Endothelial cell (in vitro differentiated cells): ENCODE results near the gene IGLON5. TPM values are rescaled to one million over a fixed set of nuclear protein-coding genes. Genes with fewer than 3 reads are reported as not detected.
A peak's percentile ranks its signal among the peaks of the same experiment; 100 is the strongest.

Experiments used
- DNase-seq: peaks from one replicate; pipeline ENCODE4 v3.0.0; 2021; ENCODE audit warnings: low spot score
- H3K27ac Mint-ChIP-seq: one replicate; pipeline ENCODE4 v1.8.0; 2021; ENCODE audit warnings: mixed read lengths, inconsistent platforms; ENCODE audit not compliant: unreplicated experiment
- H3K27me3 Mint-ChIP-seq: one replicate; pipeline ENCODE4 v1.8.0; 2021; ENCODE audit warnings: mild to moderate bottlenecking, moderate library complexity, mixed read lengths, inconsistent platforms; ENCODE audit not compliant: unreplicated experiment
- H3K36me3 Mint-ChIP-seq: one replicate; pipeline ENCODE4 v1.8.0; 2021; ENCODE audit warnings: mild to moderate bottlenecking, low read depth, mixed read lengths, inconsistent platforms; ENCODE audit not compliant: unreplicated experiment
- H3K4me1 Mint-ChIP-seq: one replicate; pipeline ENCODE4 v1.8.0; 2021; ENCODE audit warnings: mild to moderate bottlenecking, mixed read lengths, inconsistent platforms; ENCODE audit not compliant: unreplicated experiment
- H3K4me3 Mint-ChIP-seq: one replicate; pipeline ENCODE4 v1.8.0; 2021; ENCODE audit warnings: mild to moderate bottlenecking, mixed read lengths, inconsistent platforms; ENCODE audit not compliant: unreplicated experiment
- H3K9me3 Mint-ChIP-seq: one replicate; pipeline ENCODE4 v1.8.0; 2021; ENCODE audit warnings: mixed read lengths, inconsistent platforms; ENCODE audit not compliant: unreplicated experiment
- CTCF ChIP-seq: fragments of 200-600 bp; sonication (generic); IDR thresholded peaks from one replicate; pipeline ENCODE4 v1.5.0; 2021; ENCODE audit warnings: antibody characterized with exemption; ENCODE audit not compliant: unreplicated experiment
- total RNA-seq: library from RNA; stranded (reverse); fragmentation: NEBNext Ultra II Directional; extraction: Animal tissue kit (Norgen Biotek cat#: 25700); gene quantifications from one replicate; pipeline ENCODE4 v1.2.1, GENCODE V29; 2021; ENCODE audit not compliant: unreplicated experiment

Gene IGLON5
- total RNA-seq, 1 donor from 2014 or later: 114 TPM

- Mint-ChIP-seq H3K27me3 (peaks cover 8% of the 10 kb centered on the region), H3K36me3 (peaks cover 15% of the 10 kb centered on the region), H3K27ac (no peak overlapping the region), H3K4me1 (peaks cover 10% of the 10 kb centered on the region), H3K9me3 (no peaks in the 10 kb centered on the region), H3K4me3 (no peak overlapping the region)
- TF ChIP-seq CTCF: no peak
- no peak for DNase-seq
Measured at GRCh38 chr19:51346742-51347141, 35.3 kb downstream of the IGLON5 start.

DNA sequence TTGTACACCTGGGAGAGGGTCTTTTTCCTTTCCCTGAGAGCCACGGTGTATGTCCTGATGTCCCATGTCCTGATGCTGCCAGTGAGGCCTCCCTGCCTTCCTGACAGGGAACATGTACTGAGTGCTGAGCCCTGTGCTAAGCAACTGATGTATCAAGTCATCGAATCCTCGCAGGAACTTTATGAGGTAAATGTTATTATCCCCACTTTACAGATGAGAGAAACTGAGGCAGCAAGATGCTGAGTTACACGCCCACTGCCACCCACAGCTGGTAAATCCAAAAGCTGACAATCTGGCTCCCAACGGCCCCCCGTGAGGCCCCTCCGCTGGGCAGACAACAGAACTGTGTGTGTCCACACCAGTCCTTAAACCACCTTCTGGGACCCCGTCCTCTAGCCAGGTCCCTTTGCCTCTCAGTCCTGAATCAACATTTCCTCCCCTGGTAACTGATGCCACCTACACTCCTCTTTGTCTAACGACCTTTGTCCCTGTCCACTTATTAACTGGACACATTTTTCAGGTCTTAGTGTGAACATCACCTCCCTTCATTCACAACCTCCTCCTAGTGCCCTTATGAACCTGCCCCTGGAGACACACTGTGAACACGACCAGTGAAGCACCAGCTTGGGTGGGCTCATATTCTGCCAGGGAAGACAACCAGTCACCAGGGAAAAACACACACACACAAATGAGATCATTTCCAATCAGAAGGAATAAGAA lies 35.9 kb downstream of the IGLON5 start:
- Mint-ChIP-seq H3K9me3 (no peaks in the 10 kb centered on the region), H3K27ac (no peak overlapping the region), H3K36me3 (peaks cover 21% of the 10 kb centered on the region), H3K27me3 (peaks cover 10% of the 10 kb centered on the region), H3K4me3 (no peak overlapping the region), H3K4me1 (peaks cover 7% of the 10 kb centered on the region)
- DNase-seq: no peak
- TF ChIP-seq CTCF: no peak

- H3K27me3 Mint-ChIP-seq: peaks cover 8% of the 10 kb centered on the region
- peak overlapping the region; percentile 40 for H3K4me3 Mint-ChIP-seq
- TF ChIP-seq CTCF: no peak
- H3K27ac Mint-ChIP-seq: no peak overlapping the region
- H3K9me3 Mint-ChIP-seq: no peaks in the 10 kb centered on the region
- H3K4me1 Mint-ChIP-seq: peaks cover 12% of the 10 kb centered on the region
- H3K36me3 Mint-ChIP-seq: peaks cover 11% of the 10 kb centered on the region
- no peak for DNase-seq
Measured at GRCh38 chr19:51351266-51351990, 40.0 kb downstream of the IGLON5 start.

GRCh38 chr19:51352783-51353360 lies 41.4 kb downstream of the IGLON5 start:
- Mint-ChIP-seq H3K4me3 (no peak overlapping the region), H3K9me3 (no peaks in the 10 kb centered on the region), H3K36me3 (peaks cover 11% of the 10 kb centered on the region), H3K4me1 (peaks cover 12% of the 10 kb centered on the region), H3K27me3 (peaks cover 8% of the 10 kb centered on the region), H3K27ac (no peak overlapping the region)
- no peak for TF ChIP-seq CTCF
- no peak for DNase-seq
